Neutrophil (primary cell): ENCODE data around the gene ZFAND6.
A peak's percentile ranks its signal among the peaks of the same experiment; 100 is the strongest.

Experiments
- H3K27ac ChIP-seq: fragments of 200-600 bp; sonication (generic); 2 replicates; pipeline ENCODE4 v1.5.1; 2016; ENCODE audit warnings: mild to moderate bottlenecking, moderate library complexity
- H3K27me3 ChIP-seq: fragments of 200-600 bp; sonication (generic); 2 replicates; pipeline ENCODE4 v1.6.0; 2016; ENCODE audit warnings: mild to moderate bottlenecking
- H3K36me3 ChIP-seq: fragments of 200-600 bp; sonication (generic); 2 replicates; pipeline ENCODE4 v1.5.1; 2017
- H3K4me1 ChIP-seq, 2 experiments: fragments of 200-600 bp in 1 of 2; sonication (generic) in 1 of 2; 1 replicate in 1 of 2; 2 replicates in 1 of 2; pipeline versions ENCODE4 v1.5.1 to v1.6.1; 2013 to 2016; ENCODE audit warnings: low read depth in 1 of 2, low read length in 1 of 2, mild to moderate bottlenecking in 1 of 2, moderate library complexity in 1 of 2; ENCODE audit not compliant: control insufficient read depth in 1 of 2, insufficient read depth in 1 of 2
- H3K4me3 ChIP-seq, 2 experiments: fragments of 200-600 bp in 1 of 2; sonication (generic) in 1 of 2; 1 replicate in 1 of 2; 2 replicates in 1 of 2; pipeline ENCODE4 v1.5.1; 2013 to 2016; ENCODE audit warnings: low read depth in 1 of 2, low read length in 1 of 2, mild to moderate bottlenecking in 1 of 2, moderate library complexity in 1 of 2
- H3K9me3 ChIP-seq: fragments of 200-600 bp; sonication (generic); 2 replicates; pipeline ENCODE4 v1.5.1; 2016
- TF ChIP-seq, protein P1 (sequence below): fragments of 200-600 bp; sonication (generic); IDR thresholded peaks from 2 replicates; pipeline ENCODE4 v1.5.1; 2016; ENCODE audit warnings: antibody characterized with exemption

ZFAND6 gene

DNA sequence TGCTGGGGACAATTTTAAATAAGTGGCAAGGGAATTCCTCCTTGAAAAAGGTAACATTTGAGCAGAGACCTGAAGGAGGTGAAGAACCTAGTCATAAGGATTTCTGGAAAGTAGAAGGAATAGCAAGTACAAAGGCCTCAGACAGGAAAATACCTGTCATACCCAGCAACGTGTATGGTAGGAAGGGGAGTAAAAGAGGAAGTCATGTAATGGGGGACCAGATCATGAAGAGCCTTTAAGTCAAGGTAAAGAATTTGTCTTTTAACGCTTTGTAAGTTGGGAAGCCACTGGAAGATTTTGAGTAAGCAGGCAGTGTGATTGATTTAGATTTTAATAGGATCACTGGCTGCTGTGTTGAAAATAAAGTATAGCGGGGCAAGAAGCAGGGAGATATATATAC, 49.9 kb downstream of the ZFAND6 start:
- TF ChIP-seq, protein P1, sequence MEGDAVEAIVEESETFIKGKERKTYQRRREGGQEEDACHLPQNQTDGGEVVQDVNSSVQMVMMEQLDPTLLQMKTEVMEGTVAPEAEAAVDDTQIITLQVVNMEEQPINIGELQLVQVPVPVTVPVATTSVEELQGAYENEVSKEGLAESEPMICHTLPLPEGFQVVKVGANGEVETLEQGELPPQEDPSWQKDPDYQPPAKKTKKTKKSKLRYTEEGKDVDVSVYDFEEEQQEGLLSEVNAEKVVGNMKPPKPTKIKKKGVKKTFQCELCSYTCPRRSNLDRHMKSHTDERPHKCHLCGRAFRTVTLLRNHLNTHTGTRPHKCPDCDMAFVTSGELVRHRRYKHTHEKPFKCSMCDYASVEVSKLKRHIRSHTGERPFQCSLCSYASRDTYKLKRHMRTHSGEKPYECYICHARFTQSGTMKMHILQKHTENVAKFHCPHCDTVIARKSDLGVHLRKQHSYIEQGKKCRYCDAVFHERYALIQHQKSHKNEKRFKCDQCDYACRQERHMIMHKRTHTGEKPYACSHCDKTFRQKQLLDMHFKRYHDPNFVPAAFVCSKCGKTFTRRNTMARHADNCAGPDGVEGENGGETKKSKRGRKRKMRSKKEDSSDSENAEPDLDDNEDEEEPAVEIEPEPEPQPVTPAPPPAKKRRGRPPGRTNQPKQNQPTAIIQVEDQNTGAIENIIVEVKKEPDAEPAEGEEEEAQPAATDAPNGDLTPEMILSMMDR, result no peak
- no peak overlapping the region for H3K27ac ChIP-seq
- H3K9me3 ChIP-seq, result no peaks in the 10 kb centered on the region
- H3K4me3 ChIP-seq, result no peak overlapping the region
- peaks cover 0 to 10% of the 10 kb centered on the region in 2 experiments for H3K4me1 ChIP-seq
- no peaks in the 10 kb centered on the region for H3K36me3 ChIP-seq
- H3K27me3 ChIP-seq, result no peaks in the 10 kb centered on the region

DNA sequence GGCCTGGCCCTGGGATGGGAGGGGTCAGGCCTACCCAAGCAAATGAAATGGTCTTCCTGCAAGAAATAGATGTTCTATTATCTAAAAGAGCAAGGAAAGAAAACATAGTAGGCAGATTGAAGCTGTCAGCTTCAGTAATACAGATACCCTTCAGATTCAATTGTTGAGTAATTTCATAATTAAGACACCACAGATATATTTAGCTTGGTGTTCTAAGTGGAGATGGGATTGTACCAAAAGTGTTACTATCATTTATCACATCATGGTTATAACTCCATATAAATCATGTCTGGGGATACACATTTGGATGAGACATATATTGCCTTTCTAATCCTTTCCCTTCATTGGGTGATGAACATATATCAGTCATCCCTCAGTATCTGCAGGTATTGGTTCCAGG, 51.4 kb downstream of the ZFAND6 start:
- Histone ChIP-seq H3K36me3 (no peaks in the 10 kb centered on the region), H3K4me1 (peaks cover 0 to 10% of the 10 kb centered on the region in 2 experiments), H3K4me3 (no peak overlapping the region), H3K27ac (no peak overlapping the region), H3K27me3 (no peaks in the 10 kb centered on the region), H3K9me3 (no peaks in the 10 kb centered on the region)
- TF ChIP-seq, protein P1, result no peak

DNA sequence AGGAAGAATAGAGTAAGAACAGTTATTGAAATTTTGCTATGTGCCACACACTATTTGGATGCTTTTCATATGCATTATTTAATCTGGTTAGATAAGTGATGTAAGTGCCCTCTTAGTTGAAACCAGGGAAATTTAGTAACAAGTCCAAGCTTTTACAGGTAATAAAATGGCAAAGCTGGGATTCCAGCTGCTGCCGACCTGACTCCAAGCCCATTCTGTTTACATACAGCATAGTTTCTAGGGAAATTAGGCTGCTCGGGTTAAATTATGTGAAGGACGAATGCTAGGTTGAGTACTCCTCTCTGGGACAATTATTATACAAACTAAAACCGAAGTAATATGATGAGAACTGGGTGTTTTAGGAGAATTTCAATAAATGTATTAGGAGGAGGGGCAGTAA, 54.6 kb downstream of the ZFAND6 start:
- no peak overlapping the region for H3K4me3 ChIP-seq
- no peaks in the 10 kb centered on the region for H3K27me3 ChIP-seq
- H3K36me3 ChIP-seq, result no peaks in the 10 kb centered on the region
- TF ChIP-seq, protein P1, result no peak
- no peaks in the 10 kb centered on the region for H3K9me3 ChIP-seq
- H3K4me1 ChIP-seq, result peaks cover 0 to 10% of the 10 kb centered on the region in 2 experiments
- H3K27ac ChIP-seq, result no peak overlapping the region

DNA sequence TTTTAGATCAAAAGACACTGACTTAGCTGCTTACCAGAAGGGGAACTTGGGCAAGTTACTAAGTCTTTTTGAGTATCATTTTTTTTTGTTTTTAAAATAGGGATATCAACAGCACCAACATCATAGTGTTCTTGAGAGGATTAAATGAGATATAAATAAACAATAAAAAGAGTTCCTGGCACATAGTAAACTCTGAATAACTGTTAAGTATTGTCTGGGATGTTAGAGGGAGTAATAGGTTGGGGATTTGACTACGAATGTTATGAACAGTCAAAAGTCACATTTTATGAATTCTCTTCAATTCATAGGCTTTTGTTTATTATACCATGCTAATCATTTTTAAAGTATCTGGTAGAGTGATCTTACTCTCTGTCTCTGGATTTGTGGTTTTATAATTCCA, 55.5 kb downstream of the ZFAND6 start:
- Histone ChIP-seq H3K36me3 (no peaks in the 10 kb centered on the region), H3K27ac (peak overlapping the region; percentile 4), H3K4me1 (peaks cover 0 to 10% of the 10 kb centered on the region in 2 experiments), H3K27me3 (no peaks in the 10 kb centered on the region), H3K4me3 (no peak overlapping the region), H3K9me3 (no peaks in the 10 kb centered on the region)
- TF ChIP-seq, protein P1, result no peak

DNA sequence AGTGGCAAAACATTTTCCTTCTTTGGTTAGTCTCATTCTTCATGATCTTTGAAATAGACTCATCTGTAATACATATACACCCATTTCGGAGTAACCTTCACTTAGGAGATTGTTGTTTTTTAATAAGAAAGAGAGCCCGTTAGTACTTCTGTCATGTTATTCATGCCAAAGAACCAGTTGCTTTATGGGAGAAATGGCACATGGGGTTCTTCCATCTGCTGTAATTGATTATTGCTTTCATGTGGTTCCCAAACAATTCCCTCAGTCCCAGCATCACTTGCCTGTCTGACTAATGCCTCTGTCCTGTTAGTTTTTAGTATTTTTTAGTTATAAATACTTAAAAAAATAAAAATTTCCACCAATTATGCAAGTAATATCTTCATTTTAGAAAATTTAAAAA, 59.5 kb downstream of the ZFAND6 start:
- TF ChIP-seq, protein P1, result no peak
- Histone ChIP-seq H3K9me3 (no peaks in the 10 kb centered on the region), H3K27me3 (no peaks in the 10 kb centered on the region), H3K27ac (no peak overlapping the region), H3K4me1 (no peaks in the 10 kb centered on the region), H3K4me3 (no peak overlapping the region), H3K36me3 (peaks cover 34% of the 10 kb centered on the region)

DNA sequence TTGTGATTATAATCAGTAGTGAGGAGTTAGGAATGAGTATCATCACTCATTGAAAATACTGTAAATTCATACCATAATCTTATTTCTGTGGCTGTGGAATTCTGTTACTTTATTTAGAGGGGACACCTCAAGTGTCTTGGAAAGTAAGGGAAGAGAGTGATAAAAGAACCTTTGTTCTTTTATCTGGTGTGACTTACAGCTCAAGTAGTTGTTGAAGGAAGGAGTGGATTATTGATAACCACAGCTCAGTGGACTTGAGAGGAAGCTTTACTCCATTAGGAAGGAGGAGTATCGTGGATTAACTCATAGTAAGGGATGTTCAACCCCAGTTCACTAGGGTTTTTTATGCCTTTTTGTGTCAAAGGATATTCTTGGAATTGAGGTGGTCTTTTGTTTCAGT, 61.2 kb downstream of the ZFAND6 start:
- Histone ChIP-seq H3K4me1 (no peaks in the 10 kb centered on the region), H3K4me3 (no peak overlapping the region), H3K36me3 (peaks cover 51% of the 10 kb centered on the region), H3K27me3 (no peaks in the 10 kb centered on the region), H3K9me3 (no peaks in the 10 kb centered on the region), H3K27ac (no peak overlapping the region)
- TF ChIP-seq, protein P1, result no peak
